H1 (cell line): ENCODE measurements around the gene UNC13C. TPM values are rescaled to one million over a fixed set of nuclear protein-coding genes. Genes with fewer than 3 reads are reported as not detected.

Experiments
- CTCF ChIA-PET: fragments of 300-600 bp; sonication (Branson Sonifier 250); formaldehyde crosslinking; loops from one replicate; lab custom pipeline; 2021; ENCODE audit not compliant: partially characterized antibody; lab: Charles Lee
- POLR2A ChIA-PET: fragments of 300-600 bp; sonication (Branson Sonifier 250); formaldehyde crosslinking; loops from one replicate; lab custom pipeline; 2021; ENCODE audit warnings: inconsistent platforms; ENCODE audit not compliant: partially characterized antibody; lab: Charles Lee
- DNase-seq, 2 experiments: peaks; one replicate each; pipeline versions ENCODE4 v3.0.0 to v3.0.0-alpha.2; 2010 to 2022; ENCODE audit warnings: low spot score in 2 of 2, low read depth in 1 of 2, mixed read lengths in 1 of 2
- FAIRE-seq: peaks from 2 replicates; lab custom pipeline; 2011; peaks lifted over from hg19 to GRCh38; lab: Jason Lieb, UNC
- H2AFZ ChIP-seq: 2 replicates; pipeline ENCODE4 v1.8.1; 2012; ENCODE audit warnings: low read length, inconsistent platforms
- H2AK5ac ChIP-seq: 2 replicates; pipeline ENCODE4 v1.6.1; 2013; ENCODE audit warnings: low read depth, low read length
- H2BK120ac ChIP-seq: replicated peaks from 2 replicates; pipeline ENCODE3; 2013; ENCODE audit warnings: low read depth, low read length, inconsistent platforms
- H2BK12ac ChIP-seq: 2 replicates; pipeline ENCODE4 v1.6.1; 2013; ENCODE audit warnings: low read depth, low read length
- H2BK15ac ChIP-seq: 2 replicates; pipeline ENCODE4 v1.6.1; 2013; ENCODE audit warnings: low read length
- H2BK20ac ChIP-seq: 2 replicates; pipeline ENCODE4 v1.6.1; 2013; ENCODE audit warnings: low read length
- H2BK5ac ChIP-seq: 2 replicates; pipeline ENCODE4 v1.6.1; 2013; ENCODE audit warnings: low read depth, low read length
- H3K14ac ChIP-seq: 2 replicates; pipeline ENCODE4 v1.6.1; 2013; ENCODE audit warnings: inconsistent platforms; ENCODE audit not compliant: insufficient read length
- H3K18ac ChIP-seq: 2 replicates; pipeline ENCODE4 v1.6.1; 2013; ENCODE audit warnings: low read length; ENCODE audit errors: extremely low read depth
- H3K23ac ChIP-seq: 2 replicates; pipeline ENCODE4 v1.6.1; 2013; ENCODE audit warnings: inconsistent platforms; ENCODE audit not compliant: insufficient read length
- H3K23me2 ChIP-seq: 2 replicates; pipeline ENCODE4 v1.6.1; 2013; ENCODE audit warnings: low read depth, low read length
- H3K27ac ChIP-seq: 2 replicates; pipeline ENCODE4 v1.6.1; 2011; ENCODE audit warnings: low read depth, low read length, inconsistent platforms
- H3K27me3 ChIP-seq, 4 experiments: replicated peaks in 1 of 4; 1 replicate in 1 of 4; 2 replicates in 3 of 4; pipeline versions ENCODE4 v1.6.1 to v1.8.1; 2011 to 2013; ENCODE audit warnings: low read length in 3 of 4, mild to moderate bottlenecking in 3 of 4, inconsistent platforms in 2 of 4, mixed read lengths in 2 of 4, moderate library complexity in 1 of 4; ENCODE audit not compliant: control insufficient read depth in 3 of 4, insufficient read depth in 3 of 4; ENCODE audit errors: extremely low read depth in 1 of 4
- H3K36me3 ChIP-seq, 4 experiments: 2 replicates each; pipeline versions ENCODE4 v1.6.1 to v1.8.1; 2011 to 2013; ENCODE audit warnings: mild to moderate bottlenecking in 4 of 4, low read length in 3 of 4, moderate library complexity in 2 of 4, control low read depth in 1 of 4, inconsistent platforms in 1 of 4; ENCODE audit not compliant: insufficient read depth in 4 of 4, control insufficient read depth in 2 of 4
- H3K4ac ChIP-seq: replicated peaks from 2 replicates; pipeline ENCODE3; 2013; ENCODE audit warnings: low read length, low read depth, mixed read lengths, inconsistent platforms; ENCODE audit not compliant: insufficient read length
- H3K4me1 ChIP-seq, 4 experiments: replicated peaks in 1 of 4; 1 replicate in 1 of 4; 2 replicates in 3 of 4; pipeline versions ENCODE4 v1.6.1 to v1.8.1; 2011 to 2013; ENCODE audit warnings: low read length in 3 of 4, inconsistent platforms in 2 of 4, mixed read lengths in 1 of 4; ENCODE audit not compliant: insufficient read depth in 4 of 4, control insufficient read depth in 3 of 4
- H3K4me2 ChIP-seq, 2 experiments: 2 replicates each; pipeline versions ENCODE4 v1.6.1 to v1.8.1; 2011 to 2013; ENCODE audit warnings: low read depth in 2 of 2, low read length in 2 of 2, control low read depth in 1 of 2, inconsistent platforms in 1 of 2, mild to moderate bottlenecking in 1 of 2; ENCODE audit not compliant: insufficient read depth in 1 of 2
- H3K4me3 ChIP-seq, 4 experiments: fragments of 200-600, 300-600 bp in 1 of 4; sonication (generic), shearing (Covaris generic), sonication (Bioruptor Twin) in 1 of 4; 2 replicates each; pipeline versions ENCODE4 v1.5.1 to v1.8.1; 2011 to 2016; ENCODE audit warnings: low read length in 4 of 4, low read depth in 3 of 4, control low read depth in 2 of 4, inconsistent platforms in 2 of 4, mild to moderate bottlenecking in 2 of 4, mixed read lengths in 1 of 4, moderate library complexity in 1 of 4; ENCODE audit not compliant: insufficient read depth in 2 of 4; ENCODE audit errors: extremely low read depth in 1 of 4
- H3K56ac ChIP-seq: replicated peaks from 2 replicates; pipeline ENCODE3; 2013; ENCODE audit warnings: low read depth, mild to moderate bottlenecking, mixed read lengths, low read length, inconsistent platforms; ENCODE audit not compliant: insufficient read length
- H3K79me1 ChIP-seq: 2 replicates; pipeline ENCODE4 v1.6.1; 2013; ENCODE audit warnings: low read depth, low read length, control low read depth
- H3K79me2 ChIP-seq, 2 experiments: 2 replicates each; pipeline versions ENCODE4 v1.6.1 to v1.8.1; 2012 to 2013; ENCODE audit warnings: low read length in 2 of 2, mild to moderate bottlenecking in 2 of 2, inconsistent platforms in 1 of 2; ENCODE audit not compliant: insufficient read depth in 2 of 2, control insufficient read depth in 1 of 2
- H3K9ac ChIP-seq, 4 experiments: replicated peaks in 1 of 4; 1 replicate in 1 of 4; 2 replicates in 3 of 4; pipeline versions ENCODE4 v1.6.1 to v1.8.1; 2011 to 2013; ENCODE audit warnings: low read depth in 3 of 4, low read length in 3 of 4, control low read depth in 2 of 4, mild to moderate bottlenecking in 2 of 4, moderate library complexity in 2 of 4, inconsistent platforms in 1 of 4; ENCODE audit errors: extremely low read depth in 1 of 4
- H3K9me3 ChIP-seq, 2 experiments: 2 replicates each; pipeline versions ENCODE4 v1.6.1 to v1.8.1; 2012 to 2013; ENCODE audit warnings: mild to moderate bottlenecking in 2 of 2, moderate library complexity in 2 of 2, control low read depth in 1 of 2, inconsistent platforms in 1 of 2, low read depth in 1 of 2, low read length in 1 of 2, mixed read lengths in 1 of 2; ENCODE audit not compliant: insufficient read depth in 2 of 2
- H4K20me1 ChIP-seq, 2 experiments: replicated peaks in 1 of 2; 2 replicates each; pipeline versions ENCODE3 to v1.8.1; 2011 to 2013; ENCODE audit warnings: inconsistent platforms in 2 of 2, low read length in 2 of 2, mild to moderate bottlenecking in 1 of 2; ENCODE audit not compliant: insufficient read depth in 2 of 2, control insufficient read depth in 1 of 2
- H4K5ac ChIP-seq: 2 replicates; pipeline ENCODE4 v1.6.1; 2013; ENCODE audit warnings: low read length, low read depth, mixed read lengths, inconsistent platforms; ENCODE audit not compliant: insufficient read length
- H4K8ac ChIP-seq: 2 replicates; pipeline ENCODE4 v1.8.0; 2013; ENCODE audit warnings: mild to moderate bottlenecking, moderate library complexity, low read length, inconsistent platforms; ENCODE audit not compliant: insufficient read depth; ENCODE audit errors: extremely low read depth
- H4K91ac ChIP-seq: replicated peaks from 2 replicates; pipeline ENCODE3; 2013; ENCODE audit warnings: low read length, mixed read lengths, inconsistent platforms; ENCODE audit not compliant: insufficient read length
- ATF2 ChIP-seq: IDR thresholded peaks from 2 replicates; pipeline ENCODE4 v1.6.1; 2012; ENCODE audit warnings: low read length, inconsistent platforms
- BACH1 ChIP-seq: IDR thresholded peaks from 2 replicates; pipeline ENCODE4 v1.6.1; 2012; ENCODE audit warnings: low read length, improper control_type of control experiment
- CHD2 ChIP-seq: IDR thresholded peaks from 2 replicates; pipeline ENCODE4 v1.6.1; 2012; ENCODE audit warnings: low read length, improper control_type of control experiment
- EGR1 ChIP-seq: IDR thresholded peaks from 2 replicates; pipeline ENCODE4 v1.6.1; 2011; ENCODE audit warnings: low read depth, low read length, borderline replicate concordance
- EP300 ChIP-seq, 2 experiments: IDR thresholded peaks; 1 replicate in 1 of 2; 2 replicates in 1 of 2; pipeline ENCODE4 v1.6.1; 2011 to 2012; ENCODE audit warnings: low read depth in 2 of 2, low read length in 2 of 2, mild to moderate bottlenecking in 2 of 2, borderline replicate concordance in 1 of 2, inconsistent platforms in 1 of 2, moderate library complexity in 1 of 2
- FOSL1 ChIP-seq: IDR thresholded peaks from 2 replicates; pipeline ENCODE4 v1.6.1; 2011; ENCODE audit warnings: mild to moderate bottlenecking, low read depth, low read length, moderate library complexity; ENCODE audit not compliant: insufficient read depth
- JUND ChIP-seq: IDR thresholded peaks from 2 replicates; pipeline ENCODE4 v1.6.1; 2011; ENCODE audit warnings: mild to moderate bottlenecking, improper control_type of control experiment, low read length
- POLR2AphosphoS5 ChIP-seq: IDR thresholded peaks from 2 replicates; pipeline ENCODE4 v1.6.1; 2011; ENCODE audit warnings: low read depth, low read length
- POU5F1 ChIP-seq: IDR thresholded peaks from 2 replicates; pipeline ENCODE4 v1.6.1; 2011; ENCODE audit warnings: low read depth, mild to moderate bottlenecking, low read length, moderate library complexity
- SIRT6 ChIP-seq: IDR thresholded peaks from one replicate; pipeline ENCODE4 v1.7.1; 2012; ENCODE audit warnings: low read length, inconsistent platforms
- SUZ12 ChIP-seq: fragments of 200-600 bp; sonication (generic); IDR thresholded peaks from 2 replicates; pipeline ENCODE4 v1.6.1; 2012; ENCODE audit warnings: mild to moderate bottlenecking, inconsistent platforms, low read length, moderate library complexity, mixed read lengths
- polyA plus RNA-seq, 7 experiments: library from polyadenylated mRNA; depleted of rRNA in 3 of 7; stranded (reverse) in 5 of 7; unstranded in 2 of 7; fragments of >200 nt in 5 of 7; fragments of 200-250 nt in 2 of 7; gene quantifications; 1 replicate in 5 of 7; 2 replicates in 1 of 7; 4 replicates in 1 of 7; pipeline versions ENCODE4 v1.2.1 to v1.2.3, GENCODE V29; 2011 to 2013; ENCODE audit warnings: missing spikeins in 2 of 7, mixed read lengths in 2 of 7
- total RNA-seq: library from RNA; stranded (reverse); fragmentation: NEBNext Ultra II Directional; extraction: Animal tissue kit (Norgen Biotek cat#: 25700); gene quantifications from 2 replicates; pipeline ENCODE4 v1.2.1, GENCODE V29; 2021
- TF ChIP-seq, protein P1 (sequence below), 3 experiments: IDR thresholded peaks; 1 replicate in 2 of 3; 2 replicates in 1 of 3; pipeline versions ENCODE4 v1.5.1 to v1.6.1; 2011; ENCODE audit warnings: low read length in 3 of 3, mild to moderate bottlenecking in 3 of 3, inconsistent platforms in 2 of 3, low read depth in 1 of 3, moderate library complexity in 1 of 3; ENCODE audit not compliant: insufficient read depth in 1 of 3; ENCODE audit errors: control extremely low read depth in 1 of 3

Gene UNC13C
- total and polyA plus RNA-seq, 2 of the 8 experiments (the other 6 are each of a cell fraction or from before 2014, with no cell fraction given): 0.02 to 0.13 TPM

- ChIA-PET CTCF (no interaction called here), POLR2A (no interaction called here)
- Histone ChIP-seq H3K18ac (no peak overlapping the region), H3K79me2 (no peaks in the 10 kb centered on the region), H3K23me2 (no peaks in the 10 kb centered on the region), H3K23ac (no peak overlapping the region), H2BK12ac (no peak overlapping the region), H3K36me3 (no peaks in the 10 kb centered on the region), H4K20me1 (no peaks in the 10 kb centered on the region), H2BK120ac (no peak overlapping the region), H2BK5ac (no peak overlapping the region), H3K27me3 (no peaks in the 10 kb centered on the region), H2BK20ac (no peak overlapping the region), H3K4me2 (no peak overlapping the region), H3K14ac (no peak overlapping the region), H3K9me3 (peaks cover 7 to 20% of the 10 kb centered on the region in 2 experiments), H3K4ac (no peak overlapping the region), H4K5ac (no peak overlapping the region), H3K4me1 (no peaks in the 10 kb centered on the region), H2AK5ac (no peak overlapping the region), H3K27ac (no peak overlapping the region), H4K91ac (no peak overlapping the region), H4K8ac (no peak overlapping the region), H3K79me1 (no peaks in the 10 kb centered on the region), H3K56ac (no peak overlapping the region), H2BK15ac (no peak overlapping the region), H3K9ac (no peak overlapping the region), H3K4me3 (no peak overlapping the region), H2AFZ (no peak overlapping the region)
- no peak for FAIRE-seq
- DNase-seq: no peak
- TF ChIP-seq EP300 (IDR thresholded peaks at IDR 0.05; ENCODE audit: borderline replicate concordance in 1 of 2, low read depth in 2 of 2, low read length in 2 of 2) (no peak), POLR2AphosphoS5 (no peak), SIRT6 (no peak), ATF2 (no peak), EGR1 (no peak), BACH1 (no peak), JUND (no peak), CHD2 (no peak), FOSL1 (no peak), POU5F1 (no peak), SUZ12 (no peak)
- TF ChIP-seq, protein P1, sequence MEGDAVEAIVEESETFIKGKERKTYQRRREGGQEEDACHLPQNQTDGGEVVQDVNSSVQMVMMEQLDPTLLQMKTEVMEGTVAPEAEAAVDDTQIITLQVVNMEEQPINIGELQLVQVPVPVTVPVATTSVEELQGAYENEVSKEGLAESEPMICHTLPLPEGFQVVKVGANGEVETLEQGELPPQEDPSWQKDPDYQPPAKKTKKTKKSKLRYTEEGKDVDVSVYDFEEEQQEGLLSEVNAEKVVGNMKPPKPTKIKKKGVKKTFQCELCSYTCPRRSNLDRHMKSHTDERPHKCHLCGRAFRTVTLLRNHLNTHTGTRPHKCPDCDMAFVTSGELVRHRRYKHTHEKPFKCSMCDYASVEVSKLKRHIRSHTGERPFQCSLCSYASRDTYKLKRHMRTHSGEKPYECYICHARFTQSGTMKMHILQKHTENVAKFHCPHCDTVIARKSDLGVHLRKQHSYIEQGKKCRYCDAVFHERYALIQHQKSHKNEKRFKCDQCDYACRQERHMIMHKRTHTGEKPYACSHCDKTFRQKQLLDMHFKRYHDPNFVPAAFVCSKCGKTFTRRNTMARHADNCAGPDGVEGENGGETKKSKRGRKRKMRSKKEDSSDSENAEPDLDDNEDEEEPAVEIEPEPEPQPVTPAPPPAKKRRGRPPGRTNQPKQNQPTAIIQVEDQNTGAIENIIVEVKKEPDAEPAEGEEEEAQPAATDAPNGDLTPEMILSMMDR (IDR thresholded peaks at IDR 0.05; ENCODE audit: control extremely low read depth in 1 of 3, insufficient read depth in 1 of 3, low read depth in 1 of 3, low read length in 3 of 3): no peak
Measured at GRCh38 chr15:53936137-53936536, 42.1 kb upstream of the UNC13C start.
